ENCODE data around the gene KCNT2. TPM values are rescaled to one million over a fixed set of nuclear protein-coding genes. Genes with fewer than 3 reads are reported as not detected.

The KCNT2 gene
- total and polyA plus RNA-seq, 2 of the 8 experiments (the other 6 are each of a cell fraction or from before 2014, with no cell fraction given), result 2.3 to 10.2 TPM

- no peak overlapping the region for H2BK15ac ChIP-seq (ENCODE audit: low read length)
- H3K79me1 ChIP-seq (ENCODE audit: low read depth, low read length), result no peaks in the 10 kb centered on the region
- no peak overlapping the region for H2AK5ac ChIP-seq (ENCODE audit: low read depth, low read length)
- H3K4me3 ChIP-seq (ENCODE audit: extremely low read depth in 1 of 4, insufficient read depth in 2 of 4, low read depth in 3 of 4, low read length in 4 of 4), result no peak overlapping the region
- no peak overlapping the region for H3K9ac ChIP-seq (replicated peaks in 1 of 4; ENCODE audit: extremely low read depth in 1 of 4, low read depth in 3 of 4, low read length in 3 of 4)
- no peak overlapping the region for H4K91ac ChIP-seq (replicated peaks; ENCODE audit: insufficient read length, low read length)
- H4K20me1 ChIP-seq (replicated peaks in 1 of 2; ENCODE audit: control insufficient read depth in 1 of 2, insufficient read depth in 2 of 2, low read length in 2 of 2), result no peaks in the 10 kb centered on the region
- peaks cover 0 to 2% (median 0%) of the 10 kb centered on the region in 4 experiments; a peak in 1 of 7 replicates for H3K27me3 ChIP-seq (replicated peaks in 1 of 4; ENCODE audit: control insufficient read depth in 3 of 4, extremely low read depth in 1 of 4, insufficient read depth in 3 of 4, low read length in 3 of 4)
- no peak overlapping the region for H3K4me2 ChIP-seq (ENCODE audit: insufficient read depth in 1 of 2, low read depth in 2 of 2, low read length in 2 of 2)
- DNase-seq (ENCODE audit: low read depth in 1 of 2, low spot score in 2 of 2) (no peak), FAIRE-seq (no peak)
- no peak overlapping the region for H3K23ac ChIP-seq (ENCODE audit: insufficient read length)
- H4K5ac ChIP-seq (ENCODE audit: insufficient read length, low read depth, low read length), result no peak overlapping the region
- ChIA-PET CTCF (ENCODE audit: partially characterized antibody) (interaction anchor here (1.1 kb wide), 1 partner anchor 321 kb away, joined by 4 read pairs; no protein-coding TSS in a partner anchor), POLR2A (ENCODE audit: partially characterized antibody) (no interaction called here)
- H3K9me3 ChIP-seq (ENCODE audit: insufficient read depth in 2 of 2, low read depth in 1 of 2, low read length in 1 of 2), result no peaks in the 10 kb centered on the region
- no peaks in the 10 kb centered on the region for H3K4me1 ChIP-seq (replicated peaks in 1 of 4; ENCODE audit: control insufficient read depth in 3 of 4, insufficient read depth in 4 of 4, low read length in 3 of 4)
- no peaks in the 10 kb centered on the region; the same call in 1 of the 2 replicates for H3K23me2 ChIP-seq (ENCODE audit: low read depth, low read length)
- no peak overlapping the region for H3K27ac ChIP-seq (ENCODE audit: low read depth, low read length)
- H3K14ac ChIP-seq (ENCODE audit: insufficient read length), result no peak overlapping the region
- H2AFZ ChIP-seq (ENCODE audit: low read length), result no peak overlapping the region
- no peak overlapping the region for H3K18ac ChIP-seq (ENCODE audit: extremely low read depth, low read length)
- no peak overlapping the region for H2BK120ac ChIP-seq (replicated peaks; ENCODE audit: low read depth, low read length)
- H4K8ac ChIP-seq (ENCODE audit: extremely low read depth, insufficient read depth, low read length), result no peak overlapping the region
- H2BK5ac ChIP-seq (ENCODE audit: low read depth, low read length), result no peak overlapping the region
- H3K36me3 ChIP-seq (ENCODE audit: control insufficient read depth in 2 of 4, insufficient read depth in 4 of 4, low read length in 3 of 4), result peaks cover 0 to 15% (median 0%) of the 10 kb centered on the region in 4 experiments; a peak in 2 of 8 replicates
- H3K4ac ChIP-seq (replicated peaks; ENCODE audit: insufficient read length, low read depth, low read length), result no peak overlapping the region
- H3K79me2 ChIP-seq (ENCODE audit: control insufficient read depth in 1 of 2, insufficient read depth in 2 of 2, low read length in 2 of 2), result no peaks in the 10 kb centered on the region
- H2BK20ac ChIP-seq (ENCODE audit: low read length), result no peak overlapping the region
- H3K56ac ChIP-seq (replicated peaks; ENCODE audit: insufficient read length, low read depth, low read length), result no peak overlapping the region
- H2BK12ac ChIP-seq (ENCODE audit: low read depth, low read length), result no peak overlapping the region
- TF ChIP-seq ATF3 (IDR thresholded peaks at IDR 0.05; ENCODE audit: insufficient read depth, low read depth, low read length) (no peak), TBP (IDR thresholded peaks at IDR 0.05; ENCODE audit: low read depth, low read length) (no peak), BCL11A (IDR thresholded peaks at IDR 0.05; ENCODE audit: low read depth in 2 of 2, low read length in 2 of 2) (no peak), SIX5 (IDR thresholded peaks at IDR 0.05; ENCODE audit: low read depth, low read length) (no peak), SUZ12 (IDR thresholded peaks at IDR 0.05; ENCODE audit: low read length) (no peak), RNF2 (IDR thresholded peaks at IDR 0.05; ENCODE audit: borderline replicate concordance, low read depth, low read length, missing control alignments, poor library complexity, severe bottlenecking) (no peak), YY1 (IDR thresholded peaks at IDR 0.05; ENCODE audit: low read depth, low read length) (no peak), EGR1 (IDR thresholded peaks at IDR 0.05; ENCODE audit: borderline replicate concordance, low read depth, low read length) (no peak), NANOG (IDR thresholded peaks at IDR 0.05; ENCODE audit: insufficient read depth, low read depth, low read length, poor library complexity, severe bottlenecking) (no peak)
These were observed 119.7 kb downstream of the KCNT2 start for GRCh38 chr1:196488579-196488978.

Data from H1 (cell line).